Naive thymus-derived CD8-positive, alpha-beta T cell (primary cell): ENCODE data around the gene GTF3C5. TPM values are rescaled to one million over a fixed set of nuclear protein-coding genes. Genes with fewer than 3 reads are reported as not detected.
"Not testable (repeated sequence)": the region's sequence is repeated elsewhere in the genome, so short reads cannot be mapped to it uniquely, and the experiment has no call there.

Experiments used
- ATAC-seq, 2 donors: fragments of 150-1000 bp; cut with Tn5 transposase in 1 of 2; sonication (Bioruptor Pico), chemical (Tn5 transposase) in 1 of 2; 1 replicate in 1 of 2; 2 replicates in 1 of 2; pipeline ENCODE4 v1.10.0; 2021; ENCODE audit warnings: mild to moderate bottlenecking in 2 of 2, moderate library complexity in 2 of 2
- POLR2A ChIA-PET: fragments of 350-600 bp; sonication (Branson Sonifier 250); formaldehyde crosslinking; loops from one replicate; lab custom pipeline; 2021; ENCODE audit warnings: antibody characterized with exemption; lab: Charles Lee
- DNase-seq, 10 donors: peaks; one replicate each; pipeline versions ENCODE4 v3.0.0 to v3.0.0-alpha.2; 2020 to 2022
- H3K27ac Mint-ChIP-seq, 10 donors: one replicate each; pipeline ENCODE4 v1.8.0; 2020 to 2022; ENCODE audit warnings: mild to moderate bottlenecking in 10 of 10, mixed read lengths in 10 of 10, moderate library complexity in 4 of 10, inconsistent platforms in 1 of 10
- H3K27me3 Mint-ChIP-seq, 5 donors: one replicate each; pipeline ENCODE4 v1.8.0; 2021 to 2022; ENCODE audit warnings: mixed read lengths in 5 of 5
- H3K36me3 Mint-ChIP-seq, 3 donors: one replicate each; pipeline ENCODE4 v1.8.0; 2020 to 2022; ENCODE audit warnings: mixed read lengths in 3 of 3, mild to moderate bottlenecking in 2 of 3, inconsistent platforms in 1 of 3
- H3K4me1 Mint-ChIP-seq, 4 donors: one replicate each; pipeline ENCODE4 v1.8.0; 2021 to 2022; ENCODE audit warnings: mixed read lengths in 4 of 4
- H3K4me3 Mint-ChIP-seq, 10 donors: one replicate each; pipeline ENCODE4 v1.8.0; 2020 to 2022; ENCODE audit warnings: mild to moderate bottlenecking in 10 of 10, mixed read lengths in 10 of 10, moderate library complexity in 6 of 10, inconsistent platforms in 1 of 10
- H3K9me3 Mint-ChIP-seq, 9 donors: one replicate each; pipeline ENCODE4 v1.8.0; 2020 to 2022; ENCODE audit warnings: mixed read lengths in 9 of 9, mild to moderate bottlenecking in 3 of 9, inconsistent platforms in 1 of 9, moderate library complexity in 1 of 9
- polyA plus RNA-seq, 3 donors: library from polyadenylated mRNA; unstranded; fragments of 300-500 nt; fragmentation: Illumina TruSeq; gene quantifications; one replicate each; pipeline ENCODE4 v1.2.3, GENCODE V29; 2021
- total RNA-seq, 8 experiments: library from RNA in 2 of 8; stranded (reverse) in 2 of 8; gene quantifications; one replicate each; pipeline ENCODE4 v1.2.3 and lab custom pipeline; 2021 to 2026

Gene GTF3C5
- total and polyA plus RNA-seq, 5 experiments from 2014 or later: 33.7 to 81.2 (median 40.1) TPM

GRCh38 chr9:133059623-133060022, 28.8 kb downstream of the GTF3C5 start:
- H3K36me3 Mint-ChIP-seq: peaks cover 0 to 14% (median 7%) of the 10 kb centered on the region in 3 donors
- peak overlapping the region in 8 of 10 donors; percentile 10 to 73 (median 50) for H3K4me3 Mint-ChIP-seq
- POLR2A ChIA-PET: interaction anchor here (0.7 to 1.3 kb wide), 4 partner anchors 29 to 1802 kb away, joined by 3 to 5 read pairs (median 4); no protein-coding TSS in a partner anchor
- H3K27me3 Mint-ChIP-seq: no peaks in the 10 kb centered on the region
- H3K27ac Mint-ChIP-seq: peak overlapping the region in 7 of 10 donors; percentile 19 to 82 (median 67)
- peak in 1 of 2 donors; percentile 33 for ATAC-seq
- peaks cover 16 to 58% (median 46%) of the 10 kb centered on the region in 4 donors for H3K4me1 Mint-ChIP-seq
- peak in 1 of 10 donors; percentile 19 for DNase-seq
- H3K9me3 Mint-ChIP-seq: no peaks in the 10 kb centered on the region

DNA sequence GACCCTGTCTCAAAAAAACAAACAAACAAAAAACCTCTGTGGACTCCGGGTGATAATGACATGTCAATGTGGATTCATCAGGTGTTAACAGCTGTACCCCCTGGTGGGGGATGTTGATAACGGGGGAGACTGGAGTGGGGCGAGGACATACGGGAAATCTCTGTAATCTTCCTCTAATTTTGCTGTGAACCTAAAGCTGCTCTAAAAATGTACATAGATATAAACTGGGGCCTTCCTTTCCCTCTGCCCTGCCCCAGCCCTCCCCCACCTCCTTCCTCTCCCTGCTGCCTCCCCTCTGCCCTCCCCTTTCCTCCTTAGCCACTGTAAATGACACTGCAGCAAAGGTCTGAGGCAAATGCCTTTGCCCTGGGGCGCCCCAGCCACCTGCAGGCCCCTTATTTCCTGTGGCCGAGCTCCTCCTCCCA, 29.6 kb downstream of the GTF3C5 start:
- Mint-ChIP-seq H3K4me1 (peaks cover 16 to 58% (median 46%) of the 10 kb centered on the region in 4 donors), H3K9me3 (no peaks in the 10 kb centered on the region), H3K27ac (peak overlapping the region in 9 of 10 donors; percentile 16 to 84 (median 56)), H3K4me3 (peak overlapping the region in 9 of 10 donors; percentile 16 to 83 (median 53)), H3K27me3 (no peaks in the 10 kb centered on the region), H3K36me3 (peaks cover 0 to 14% (median 7%) of the 10 kb centered on the region in 3 donors)
- peak; percentile 31 to 35 for ATAC-seq
- POLR2A ChIA-PET: interaction anchor here (0.7 kb wide), 3 partner anchors 30 to 76 kb away, joined by 3 to 6 read pairs (median 4); partner anchors contain the start of gene GTF3C5
- DNase-seq: no peak

DNA sequence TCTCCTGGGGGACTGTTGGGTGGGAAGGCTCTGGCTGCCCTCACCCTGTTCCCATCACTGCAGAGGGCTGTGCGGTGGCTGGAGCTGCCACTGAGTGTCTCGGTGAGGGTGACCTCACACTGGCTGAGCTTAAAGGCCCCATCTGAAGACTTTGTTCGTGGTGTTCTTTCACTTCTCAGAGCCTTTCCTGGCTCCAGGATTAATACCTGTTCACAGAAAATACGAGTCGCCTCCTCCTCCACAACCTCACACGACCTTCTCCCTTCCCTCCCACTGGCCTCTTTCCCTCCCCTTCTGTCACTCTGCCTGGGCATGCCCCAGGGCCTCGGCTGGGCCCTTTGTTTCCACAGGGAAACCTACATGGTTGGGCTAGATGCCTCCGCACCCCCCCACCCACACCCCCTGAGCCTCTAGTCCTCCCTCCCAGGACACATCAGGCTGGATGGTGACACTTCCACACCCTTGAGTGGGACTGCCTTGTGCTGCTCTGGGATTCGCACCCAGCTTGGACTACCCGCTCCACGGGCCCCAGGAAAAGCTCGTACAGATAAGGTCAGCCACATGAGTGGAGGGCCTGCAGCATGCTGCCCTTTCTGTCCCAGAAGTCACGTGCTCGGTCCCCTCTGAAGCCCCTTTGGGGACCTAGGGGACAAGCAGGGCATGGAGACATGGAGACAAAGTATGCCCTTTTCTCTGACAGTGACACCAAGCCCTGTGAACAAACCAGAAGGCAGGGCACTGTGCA, 30.4 kb downstream of the GTF3C5 start:
- H3K4me3 Mint-ChIP-seq, H3K9me3 Mint-ChIP-seq, H3K27me3 Mint-ChIP-seq, ATAC-seq, H3K36me3 Mint-ChIP-seq, DNase-seq: not testable (repeated sequence)
- H3K4me1 Mint-ChIP-seq: peaks cover 15 to 51% (median 43%) of the 10 kb centered on the region in 4 donors
- POLR2A ChIA-PET: interaction anchor here (0.7 kb wide), 1 partner anchor 31 kb away, joined by 3 read pairs; the partner anchor contains the start of gene GTF3C5
- peak overlapping the region in 3 of 10 donors; percentile 34 to 67 (median 58) for H3K27ac Mint-ChIP-seq

DNA sequence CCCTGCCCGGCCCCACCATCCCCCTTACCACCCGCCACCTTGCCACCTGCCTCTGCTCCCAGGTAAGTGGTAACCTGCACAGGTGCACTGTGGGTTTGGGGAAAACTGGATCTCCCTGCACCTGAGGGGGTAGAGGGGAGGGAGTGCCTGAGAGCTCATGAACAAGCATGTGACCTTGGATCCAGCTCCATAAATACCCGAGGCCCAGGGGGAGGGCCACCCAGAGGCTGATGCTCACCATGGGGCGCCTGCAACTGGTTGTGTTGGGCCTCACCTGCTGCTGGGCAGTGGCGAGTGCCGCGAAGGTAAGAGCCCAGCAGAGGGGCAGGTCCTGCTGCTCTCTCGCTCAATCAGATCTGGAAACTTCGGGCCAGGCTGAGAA, 31.0 kb downstream of the GTF3C5 start, which contains the start of gene CEL:
CEL (plus strand) TSS at position 218 of the 382 bp plus-strand sequence; CDS start at position 240, 22 bp downstream.
- POLR2A ChIA-PET, ATAC-seq, DNase-seq, H3K27me3 Mint-ChIP-seq, H3K9me3 Mint-ChIP-seq, H3K36me3 Mint-ChIP-seq: not testable (repeated sequence)
- Mint-ChIP-seq H3K27ac (peak within 1 kb of the TSS in 4 of 10 donors; percentile 34 to 81 (median 62)), H3K4me3 (peak within 1 kb of the TSS in 1 of 10 donors; percentile 45), H3K4me1 (peaks cover 14 to 46% (median 38%) of the 10 kb centered on the region in 4 donors)

DNA sequence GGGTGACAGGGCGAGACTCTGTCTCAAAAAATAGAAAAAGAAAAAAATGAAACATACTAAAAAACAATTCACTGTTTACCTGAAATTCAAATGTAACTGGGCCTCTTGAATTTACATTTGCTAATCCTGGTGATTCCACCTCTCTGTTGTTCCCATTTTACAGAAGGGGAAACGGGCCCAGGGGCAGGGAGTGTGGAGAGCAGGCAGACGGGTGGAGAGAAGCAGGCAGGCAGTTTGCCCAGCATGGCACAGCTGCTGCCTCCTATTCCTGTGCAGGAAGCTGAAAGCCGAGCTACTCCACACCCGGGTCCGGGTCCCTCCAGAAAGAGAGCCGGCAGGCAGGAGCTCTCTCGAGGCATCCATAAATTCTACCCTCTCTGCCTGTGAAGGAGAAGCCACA, 31.8 kb downstream of the GTF3C5 start:
- ATAC-seq, POLR2A ChIA-PET, H3K9me3 Mint-ChIP-seq, H3K36me3 Mint-ChIP-seq, DNase-seq, H3K27me3 Mint-ChIP-seq: not testable (repeated sequence)
- Mint-ChIP-seq H3K4me1 (peaks cover 14 to 37% (median 35%) of the 10 kb centered on the region in 4 donors), H3K4me3 (peak overlapping the region in 1 of 10 donors; percentile 45), H3K27ac (peak overlapping the region in 1 of 10 donors; percentile 81)

DNA sequence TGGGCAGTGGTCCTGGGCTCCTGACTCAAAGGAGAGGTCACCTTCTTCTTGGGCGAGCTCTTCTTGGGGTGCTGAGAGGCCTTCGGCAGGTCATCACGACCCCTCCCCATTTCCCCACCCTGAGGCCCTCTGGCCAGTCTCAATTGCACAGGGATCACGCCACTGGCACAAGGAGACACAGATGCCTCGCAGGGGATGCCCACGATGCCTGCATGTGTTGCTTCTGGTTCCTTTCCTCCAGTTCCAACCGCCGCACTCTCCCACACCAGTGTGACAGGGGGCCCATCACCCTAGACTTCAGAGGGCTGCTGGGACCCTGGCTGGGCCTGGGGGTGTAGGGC, 32.3 kb downstream of the GTF3C5 start:
- H3K27me3 Mint-ChIP-seq: no peaks in the 10 kb centered on the region
- no peak for ATAC-seq
- no peak for DNase-seq
- H3K4me1 Mint-ChIP-seq: peaks cover 13 to 32% (median 31%) of the 10 kb centered on the region in 4 donors
- POLR2A ChIA-PET: no interaction called here
- H3K4me3 Mint-ChIP-seq: no peak overlapping the region
- H3K9me3 Mint-ChIP-seq: no peaks in the 10 kb centered on the region
- H3K27ac Mint-ChIP-seq: peak overlapping the region in 2 of 10 donors; percentile 18 to 56
- no peaks in the 10 kb centered on the region for H3K36me3 Mint-ChIP-seq

GRCh38 chr9:133063500-133064231, 32.9 kb downstream of the GTF3C5 start:
- Mint-ChIP-seq H3K4me3 (no peak overlapping the region), H3K27ac (peak overlapping the region in 1 of 10 donors; percentile 72), H3K27me3 (no peaks in the 10 kb centered on the region), H3K9me3 (no peaks in the 10 kb centered on the region), H3K36me3 (no peaks in the 10 kb centered on the region), H3K4me1 (peaks cover 12 to 27% (median 25%) of the 10 kb centered on the region in 4 donors)
- POLR2A ChIA-PET: interaction anchor here (1.3 kb wide), 1 partner anchor 33 kb away, joined by 4 read pairs; the partner anchor contains the start of gene GTF3C5
- DNase-seq: no peak
- no peak for ATAC-seq

DNA sequence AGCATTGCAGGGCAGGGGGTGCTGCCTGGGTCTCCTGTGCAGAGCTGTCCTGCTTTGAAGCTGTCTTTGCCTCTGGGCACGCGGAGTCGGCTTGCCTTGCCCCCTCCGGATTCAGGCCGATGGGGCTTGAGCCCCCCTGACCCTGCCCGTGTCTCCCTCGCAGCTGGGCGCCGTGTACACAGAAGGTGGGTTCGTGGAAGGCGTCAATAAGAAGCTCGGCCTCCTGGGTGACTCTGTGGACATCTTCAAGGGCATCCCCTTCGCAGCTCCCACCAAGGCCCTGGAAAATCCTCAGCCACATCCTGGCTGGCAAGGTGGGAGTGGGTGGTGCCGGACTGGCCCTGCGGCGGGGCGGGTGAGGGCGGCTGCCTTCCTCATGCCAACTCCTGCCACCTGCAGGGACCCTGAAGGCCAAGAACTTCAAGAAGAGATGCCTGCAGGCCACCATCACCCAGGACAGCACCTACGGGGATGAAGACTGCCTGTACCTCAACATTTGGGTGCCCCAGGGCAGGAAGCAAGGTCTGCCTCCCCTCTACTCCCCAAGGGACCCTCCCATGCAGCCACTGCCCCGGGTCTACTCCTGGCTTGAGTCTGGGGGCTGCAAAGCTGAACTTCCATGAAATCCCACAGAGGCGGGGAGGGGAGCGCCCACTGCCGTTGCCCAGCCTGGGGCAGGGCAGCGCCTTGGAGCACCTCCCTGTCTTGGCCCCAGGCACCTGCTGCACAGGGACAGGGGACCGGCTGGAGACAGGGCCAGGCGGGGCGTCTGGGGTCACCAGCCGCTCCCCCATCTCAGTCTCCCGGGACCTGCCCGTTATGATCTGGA, 33.7 kb downstream of the GTF3C5 start:
- Mint-ChIP-seq H3K27ac (no peak overlapping the region), H3K36me3 (no peaks in the 10 kb centered on the region), H3K27me3 (no peaks in the 10 kb centered on the region), H3K4me3 (no peak overlapping the region), H3K9me3 (no peaks in the 10 kb centered on the region), H3K4me1 (peaks cover 6 to 19% (median 17%) of the 10 kb centered on the region in 4 donors)
- ATAC-seq (no peak), DNase-seq (no peak)
- POLR2A ChIA-PET: interaction anchor here (1.3 kb wide), 1 partner anchor 34 kb away, joined by 4 read pairs; the partner anchor contains the start of gene GTF3C5

GRCh38 chr9:133065070-133065388, 34.2 kb downstream of the GTF3C5 start:
- no peaks in the 10 kb centered on the region for H3K36me3 Mint-ChIP-seq
- no peak overlapping the region for H3K27ac Mint-ChIP-seq
- POLR2A ChIA-PET: no interaction called here
- peaks cover 2 to 13% (median 12%) of the 10 kb centered on the region in 4 donors for H3K4me1 Mint-ChIP-seq
- no peaks in the 10 kb centered on the region for H3K9me3 Mint-ChIP-seq
- no peak for ATAC-seq
- DNase-seq: no peak
- no peaks in the 10 kb centered on the region for H3K27me3 Mint-ChIP-seq
- H3K4me3 Mint-ChIP-seq: no peak overlapping the region

DNA sequence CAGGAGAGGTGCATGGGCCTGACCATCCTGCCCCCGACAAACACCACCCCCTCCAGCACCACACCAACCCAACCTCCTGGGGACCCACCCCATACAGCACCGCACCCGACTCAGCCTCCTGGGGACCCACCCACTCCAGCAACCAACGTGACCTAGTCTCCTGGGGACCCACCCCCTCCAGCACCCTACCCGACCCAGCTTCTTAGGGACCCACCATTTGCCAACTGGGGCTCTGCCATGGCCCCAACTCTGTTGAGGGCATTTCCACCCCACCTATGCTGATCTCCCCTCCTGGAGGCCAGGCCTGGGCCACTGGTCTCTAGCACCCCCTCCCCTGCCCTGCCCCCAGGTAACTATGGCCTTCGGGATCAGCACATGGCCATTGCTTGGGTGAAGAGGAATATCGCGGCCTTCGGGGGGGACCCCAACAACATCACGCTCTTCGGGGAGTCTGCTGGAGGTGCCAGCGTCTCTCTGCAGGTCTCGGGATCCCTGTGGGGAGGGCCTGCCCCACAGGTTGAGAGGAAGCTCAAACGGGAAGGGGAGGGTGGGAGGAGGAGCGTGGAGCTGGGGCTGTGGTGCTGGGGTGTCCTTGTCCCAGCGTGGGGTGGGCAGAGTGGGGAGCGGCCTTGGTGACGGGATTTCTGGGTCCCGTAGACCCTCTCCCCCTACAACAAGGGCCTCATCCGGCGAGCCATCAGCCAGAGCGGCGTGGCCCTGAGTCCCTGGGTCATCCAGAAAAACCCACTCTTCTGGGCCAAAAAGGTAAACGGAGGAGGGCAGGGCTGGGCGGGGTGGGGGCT, 35.6 kb downstream of the GTF3C5 start:
- H3K9me3 Mint-ChIP-seq: no peaks in the 10 kb centered on the region
- POLR2A ChIA-PET: no interaction called here
- H3K27me3 Mint-ChIP-seq: no peaks in the 10 kb centered on the region
- H3K4me3 Mint-ChIP-seq: no peak overlapping the region
- H3K27ac Mint-ChIP-seq: no peak overlapping the region
- H3K36me3 Mint-ChIP-seq: no peaks in the 10 kb centered on the region
- ATAC-seq (no peak), DNase-seq (no peak)
- H3K4me1 Mint-ChIP-seq: peaks cover 0 to 5% (median 1%) of the 10 kb centered on the region in 4 donors

- H3K9me3 Mint-ChIP-seq: no peaks in the 10 kb centered on the region
- DNase-seq (no peak), ATAC-seq (no peak)
- H3K27me3 Mint-ChIP-seq: no peaks in the 10 kb centered on the region
- POLR2A ChIA-PET: no interaction called here
- no peaks in the 10 kb centered on the region for H3K36me3 Mint-ChIP-seq
- peak overlapping the region in 2 of 10 donors; percentile 9 to 67 for H3K27ac Mint-ChIP-seq
- H3K4me3 Mint-ChIP-seq: no peak overlapping the region
- H3K4me1 Mint-ChIP-seq: peaks cover 0 to 5% (median under 1%) of the 10 kb centered on the region in 4 donors
Measured at GRCh38 chr9:133067006-133067405, 36.2 kb downstream of the GTF3C5 start.
